Type B pancreatic cell (in vitro differentiated cells): ENCODE data around the gene ZNF689. TPM values are rescaled to one million over a fixed set of nuclear protein-coding genes. Genes with fewer than 3 reads are reported as not detected.
A peak's percentile ranks its signal among the peaks of the same experiment; 100 is the strongest.

Experiments used
- DNase-seq: peaks from one replicate; pipeline ENCODE4 v3.0.0; 2021; ENCODE audit warnings: mixed read lengths; ENCODE audit not compliant: unreplicated experiment; ENCODE audit errors: extremely low spot score
- H3K27ac Mint-ChIP-seq: 2 replicates; pipeline ENCODE4 v1.8.0; 2021; ENCODE audit warnings: mild to moderate bottlenecking, mixed read lengths
- H3K27me3 Mint-ChIP-seq: 2 replicates; pipeline ENCODE4 v1.8.0; 2021; ENCODE audit warnings: mixed read lengths
- H3K36me3 Mint-ChIP-seq: 2 replicates; pipeline ENCODE4 v1.8.0; 2021; ENCODE audit warnings: mixed read lengths
- H3K4me1 Mint-ChIP-seq: one replicate; pipeline ENCODE4 v1.8.0; 2021; ENCODE audit warnings: mixed read lengths; ENCODE audit not compliant: unreplicated experiment
- H3K4me3 Mint-ChIP-seq: 2 replicates; pipeline ENCODE4 v1.8.0; 2021; ENCODE audit warnings: mild to moderate bottlenecking, mixed read lengths
- H3K9me3 Mint-ChIP-seq: 2 replicates; pipeline ENCODE4 v1.8.0; 2021; ENCODE audit warnings: mixed read lengths
- total RNA-seq: library from RNA; stranded (reverse); gene quantifications from 2 replicates; pipeline ENCODE4 v1.2.1, GENCODE V29; 2021; ENCODE audit warnings: low replicate concordance
- TF ChIP-seq, protein P1 (sequence below): fragments of 200-600 bp; sonication (generic); conservative IDR thresholded peaks from 2 replicates; pipeline ENCODE4 v1.5.0; 2021; ENCODE audit warnings: antibody characterized with exemption, mild to moderate bottlenecking

ZNF689 gene
- total RNA-seq, 1 donor from 2014 or later: 14.9 TPM

DNA sequence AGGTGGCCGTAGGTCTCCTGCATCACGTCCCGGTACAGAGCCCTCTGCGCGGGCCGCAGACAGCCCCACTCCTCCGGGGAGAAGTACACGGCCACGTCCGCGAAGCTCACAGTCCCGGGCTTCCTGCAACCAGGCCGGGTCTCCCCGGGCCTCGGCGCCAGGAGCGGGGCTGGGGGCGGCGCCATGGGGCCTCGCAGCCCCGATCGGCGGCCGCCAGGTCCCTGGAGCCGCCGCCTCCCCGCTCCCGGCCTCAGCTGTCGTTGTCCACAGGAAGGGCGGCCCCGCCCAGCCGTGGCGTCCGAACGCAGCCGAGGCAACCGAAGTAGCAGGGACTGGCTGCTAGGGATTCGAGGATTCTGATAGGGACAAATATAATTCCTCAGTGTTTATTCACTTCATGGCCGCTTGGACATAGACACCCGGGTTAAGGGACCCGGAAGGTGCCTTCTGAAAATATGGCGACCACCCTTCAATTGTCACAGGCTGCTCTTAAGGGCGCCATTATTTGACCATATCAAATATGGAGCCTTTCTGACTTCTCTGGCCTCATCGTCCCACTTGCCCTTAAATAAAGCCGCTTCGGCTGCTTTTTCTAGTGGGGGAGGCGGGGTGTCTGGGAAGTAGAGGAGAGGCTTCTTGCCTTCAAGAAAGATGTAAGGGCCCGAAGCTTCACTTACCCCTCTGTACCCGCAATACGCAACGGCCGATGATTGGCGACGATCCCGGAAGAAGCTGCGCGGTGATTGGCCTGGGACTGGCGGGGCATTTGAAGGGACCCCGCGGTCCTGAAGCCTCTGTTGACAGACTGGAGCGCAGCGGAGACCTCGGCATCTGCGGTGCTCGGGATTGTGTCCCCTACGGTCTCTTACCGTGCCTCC is 38.5 kb downstream of the ZNF689 start, which contains the start of gene ZNF688:
Gene ZNF688 (minus strand): TSS at position 270 of the 878 bp plus-strand sequence. CDS start 85 bp downstream, at position 185.
- no peaks in the 10 kb centered on the region for H3K27me3 Mint-ChIP-seq
- peak; percentile 88 for DNase-seq
- H3K9me3 Mint-ChIP-seq: no peaks in the 10 kb centered on the region
- peaks cover 24% of the 10 kb centered on the region for H3K4me1 Mint-ChIP-seq
- peaks cover 4% of the 10 kb centered on the region for H3K36me3 Mint-ChIP-seq
- H3K27ac Mint-ChIP-seq: peak within 1 kb of the TSS; percentile 93
- peak within 1 kb of the TSS; percentile 96 for H3K4me3 Mint-ChIP-seq
- TF ChIP-seq, protein P1, sequence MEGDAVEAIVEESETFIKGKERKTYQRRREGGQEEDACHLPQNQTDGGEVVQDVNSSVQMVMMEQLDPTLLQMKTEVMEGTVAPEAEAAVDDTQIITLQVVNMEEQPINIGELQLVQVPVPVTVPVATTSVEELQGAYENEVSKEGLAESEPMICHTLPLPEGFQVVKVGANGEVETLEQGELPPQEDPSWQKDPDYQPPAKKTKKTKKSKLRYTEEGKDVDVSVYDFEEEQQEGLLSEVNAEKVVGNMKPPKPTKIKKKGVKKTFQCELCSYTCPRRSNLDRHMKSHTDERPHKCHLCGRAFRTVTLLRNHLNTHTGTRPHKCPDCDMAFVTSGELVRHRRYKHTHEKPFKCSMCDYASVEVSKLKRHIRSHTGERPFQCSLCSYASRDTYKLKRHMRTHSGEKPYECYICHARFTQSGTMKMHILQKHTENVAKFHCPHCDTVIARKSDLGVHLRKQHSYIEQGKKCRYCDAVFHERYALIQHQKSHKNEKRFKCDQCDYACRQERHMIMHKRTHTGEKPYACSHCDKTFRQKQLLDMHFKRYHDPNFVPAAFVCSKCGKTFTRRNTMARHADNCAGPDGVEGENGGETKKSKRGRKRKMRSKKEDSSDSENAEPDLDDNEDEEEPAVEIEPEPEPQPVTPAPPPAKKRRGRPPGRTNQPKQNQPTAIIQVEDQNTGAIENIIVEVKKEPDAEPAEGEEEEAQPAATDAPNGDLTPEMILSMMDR: peak; percentile 30

DNA sequence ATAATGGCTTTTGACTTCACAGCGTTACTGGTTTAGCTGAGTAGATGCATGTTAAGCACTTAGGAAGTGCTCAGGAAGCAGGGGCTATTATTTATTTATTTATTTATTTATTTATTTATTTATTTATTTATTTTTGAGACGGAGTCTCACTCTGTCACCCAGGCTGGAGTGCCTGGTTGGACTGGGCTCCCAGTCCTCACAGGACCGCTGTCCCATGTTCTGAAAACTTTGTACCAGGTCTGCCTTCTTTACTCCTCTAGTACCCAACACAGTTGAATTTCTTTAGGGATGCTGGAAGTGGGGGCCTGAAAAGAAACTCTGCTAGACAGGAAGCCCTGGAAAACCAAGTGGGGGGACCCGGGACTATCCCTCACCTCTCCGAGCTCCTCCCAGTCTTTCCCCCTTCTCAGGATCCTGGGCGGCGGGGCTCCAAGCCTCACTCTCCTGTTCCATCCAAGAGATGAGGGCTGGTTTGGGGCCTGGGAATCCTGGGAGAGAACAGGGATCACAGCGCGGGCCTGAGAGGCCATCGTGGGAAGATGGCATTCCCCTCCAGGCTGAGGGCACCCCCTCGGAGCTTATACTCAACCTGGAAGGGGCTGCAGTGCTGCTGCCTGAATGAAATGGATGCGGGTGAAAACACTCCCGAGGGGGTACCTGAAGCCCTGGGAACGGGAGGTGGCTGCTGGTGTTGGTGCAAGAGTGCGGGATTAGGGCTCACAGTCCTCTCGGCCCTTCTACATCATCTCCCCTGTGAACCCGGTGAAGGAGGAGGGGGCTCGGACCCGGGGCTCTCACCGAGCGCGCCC is 39.3 kb downstream of the ZNF689 start:
- Mint-ChIP-seq H3K27me3 (no peaks in the 10 kb centered on the region), H3K4me3 (peak overlapping the region; percentile 93), H3K4me1 (peaks cover 33% of the 10 kb centered on the region), H3K36me3 (peaks cover 4% of the 10 kb centered on the region), H3K27ac (peak overlapping the region; percentile 93), H3K9me3 (no peaks in the 10 kb centered on the region)
- DNase-seq: no peak
- TF ChIP-seq, protein P1: no peak

DNA sequence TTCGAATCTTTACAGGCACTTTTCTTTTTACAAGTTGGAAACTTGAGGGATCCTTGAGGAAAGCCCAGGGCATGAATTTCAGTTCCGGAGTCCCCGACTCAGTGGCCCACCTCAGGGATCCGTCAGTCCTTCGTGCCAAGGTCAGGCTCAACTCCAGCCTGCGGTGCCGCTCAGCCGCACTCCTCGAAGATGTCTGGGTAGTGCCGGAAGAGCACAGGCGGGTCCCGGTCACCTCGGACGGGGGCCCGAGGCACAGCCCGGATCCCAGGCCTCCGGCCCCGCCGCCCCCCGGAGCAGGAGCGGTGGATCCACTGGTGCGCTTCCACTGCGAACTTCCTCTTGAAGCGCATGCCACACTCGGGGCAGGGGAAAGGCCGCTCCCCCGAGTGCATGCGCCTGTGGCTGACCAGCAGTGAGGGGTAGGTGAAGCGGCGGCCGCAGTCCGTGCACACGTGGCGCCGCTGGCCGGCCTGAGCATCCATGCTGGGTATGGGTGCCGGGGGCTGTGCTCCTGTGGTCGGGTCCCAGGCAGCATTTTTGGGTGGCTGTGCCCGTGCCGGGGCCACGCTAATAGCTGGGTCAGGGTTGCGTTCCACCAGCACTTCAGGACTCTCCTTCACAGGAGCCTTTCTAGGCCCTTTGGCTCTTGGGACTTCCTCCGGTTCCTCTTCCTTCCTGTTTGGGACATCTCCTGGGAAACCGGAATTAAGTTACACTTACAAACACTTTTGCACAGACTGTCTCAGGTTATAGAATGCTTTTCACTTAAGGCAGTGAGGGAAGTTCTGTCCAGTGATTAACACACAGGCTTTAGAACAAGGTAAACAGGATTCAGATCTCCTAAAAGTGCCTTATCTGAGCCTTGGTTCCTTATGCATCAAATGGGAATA is 40.2 kb downstream of the ZNF689 start:
- TF ChIP-seq, protein P1: no peak
- Mint-ChIP-seq H3K27ac (peak overlapping the region; percentile 83), H3K4me1 (peaks cover 36% of the 10 kb centered on the region), H3K4me3 (peak overlapping the region; percentile 93), H3K27me3 (no peaks in the 10 kb centered on the region), H3K36me3 (peaks cover 4% of the 10 kb centered on the region), H3K9me3 (no peaks in the 10 kb centered on the region)
- no peak for DNase-seq

DNA sequence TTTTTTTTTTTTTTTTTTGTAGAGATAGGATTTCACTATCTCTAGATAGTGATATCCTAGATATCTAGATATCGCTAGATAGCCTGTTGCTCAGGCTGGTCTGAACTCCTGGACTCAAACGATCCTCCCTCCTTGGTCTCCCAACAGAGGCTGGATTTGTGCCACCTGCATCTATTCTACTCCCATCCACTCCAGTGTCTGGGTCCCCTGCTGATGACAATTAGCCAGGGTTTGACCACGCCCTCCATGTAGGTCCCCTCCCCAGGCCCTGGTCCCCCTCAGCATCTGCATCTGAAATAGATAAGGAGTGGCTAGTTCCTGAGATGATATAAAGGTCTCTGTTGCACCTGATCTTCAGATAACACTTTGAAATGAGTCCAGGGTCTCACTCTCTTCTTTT is 40.9 kb downstream of the ZNF689 start:
- peaks cover 30% of the 10 kb centered on the region for H3K4me1 Mint-ChIP-seq
- H3K27ac Mint-ChIP-seq: no peak overlapping the region
- H3K9me3 Mint-ChIP-seq: no peaks in the 10 kb centered on the region
- no peak for DNase-seq
- TF ChIP-seq, protein P1: no peak
- no peak overlapping the region for H3K4me3 Mint-ChIP-seq
- H3K36me3 Mint-ChIP-seq: no peaks in the 10 kb centered on the region
- H3K27me3 Mint-ChIP-seq: no peaks in the 10 kb centered on the region
